H7 (cell line): ENCODE results near the gene ROGDI. TPM values are rescaled to one million over a fixed set of nuclear protein-coding genes. Genes with fewer than 3 reads are reported as not detected.
"Not testable (repeated sequence)": the region's sequence is repeated elsewhere in the genome, so short reads cannot be mapped to it uniquely, and the experiment has no call there.

Source experiments
- DNase-seq: peaks from one replicate; pipeline ENCODE4 v3.0.0; 2012
- H3K27me3 ChIP-seq: 2 replicates; pipeline ENCODE4 v1.6.0; 2011; ENCODE audit warnings: mild to moderate bottlenecking, low read length; ENCODE audit not compliant: control insufficient read depth, insufficient read depth
- H3K36me3 ChIP-seq: replicated peaks from 2 replicates; pipeline ENCODE4 v1.5.1; 2011; ENCODE audit warnings: low read length; ENCODE audit not compliant: control insufficient read depth, insufficient read depth
- H3K4me3 ChIP-seq: 2 replicates; pipeline ENCODE4 v1.5.1; 2011; ENCODE audit warnings: low read depth, mild to moderate bottlenecking, control low read depth, low read length, moderate library complexity; ENCODE audit not compliant: insufficient read depth
- total RNA-seq: library from RNA; depleted of rRNA; stranded (reverse); fragments of >200 nt; shearing (Covaris generic); gene quantifications from 2 replicates; pipeline ENCODE4 v1.2.3, GENCODE V29; 2014

ROGDI gene
- total RNA-seq, 1 experiment from 2014 or later: 37.0 TPM

DNA sequence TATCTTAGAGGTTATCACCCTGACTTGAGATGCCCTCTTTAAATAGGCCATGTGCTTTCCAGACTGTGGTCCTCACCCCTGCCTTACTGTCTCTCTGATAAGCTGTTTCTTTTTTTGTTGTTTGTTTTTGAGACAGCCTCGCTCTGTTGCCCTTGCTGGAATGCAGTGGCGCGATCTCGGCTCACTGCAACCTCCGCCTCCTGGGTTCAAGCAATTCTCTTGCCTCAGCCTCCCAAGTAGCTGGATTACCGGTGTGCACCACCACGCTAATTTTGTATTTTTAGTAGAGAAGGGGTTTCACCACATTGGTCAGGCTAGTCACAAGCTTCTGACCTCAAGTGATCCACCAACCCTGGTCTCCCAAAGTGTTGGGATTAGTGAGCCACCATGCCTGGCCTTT lies 13.5 kb downstream of the ROGDI start:
- no peak for DNase-seq
- H3K36me3 ChIP-seq: no peaks in the 10 kb centered on the region
- no peaks in the 10 kb centered on the region for H3K27me3 ChIP-seq
- no peak overlapping the region for H3K4me3 ChIP-seq

DNA sequence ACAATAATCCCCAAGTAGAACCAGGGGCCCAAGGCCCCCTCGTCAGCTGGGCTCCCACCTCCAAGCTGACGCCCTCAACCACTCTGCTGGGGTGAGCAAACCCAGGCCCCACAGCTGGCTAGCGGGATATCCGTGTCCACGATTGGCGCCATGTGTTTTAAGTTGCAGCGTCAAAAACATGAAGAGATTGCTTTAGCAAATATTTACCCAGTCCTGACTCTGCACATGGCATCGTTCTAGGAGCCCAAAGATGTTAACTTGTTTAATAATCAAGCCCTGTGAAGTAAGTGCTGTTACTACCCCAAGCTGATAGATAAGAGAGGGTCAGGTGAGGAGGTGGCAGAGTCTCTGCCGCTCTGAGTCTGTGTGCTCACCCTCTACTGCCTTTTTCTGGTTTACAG lies 13.9 kb downstream of the ROGDI start:
- H3K4me3 ChIP-seq: no peak overlapping the region
- no peaks in the 10 kb centered on the region for H3K36me3 ChIP-seq
- no peak for DNase-seq
- no peaks in the 10 kb centered on the region for H3K27me3 ChIP-seq

DNA sequence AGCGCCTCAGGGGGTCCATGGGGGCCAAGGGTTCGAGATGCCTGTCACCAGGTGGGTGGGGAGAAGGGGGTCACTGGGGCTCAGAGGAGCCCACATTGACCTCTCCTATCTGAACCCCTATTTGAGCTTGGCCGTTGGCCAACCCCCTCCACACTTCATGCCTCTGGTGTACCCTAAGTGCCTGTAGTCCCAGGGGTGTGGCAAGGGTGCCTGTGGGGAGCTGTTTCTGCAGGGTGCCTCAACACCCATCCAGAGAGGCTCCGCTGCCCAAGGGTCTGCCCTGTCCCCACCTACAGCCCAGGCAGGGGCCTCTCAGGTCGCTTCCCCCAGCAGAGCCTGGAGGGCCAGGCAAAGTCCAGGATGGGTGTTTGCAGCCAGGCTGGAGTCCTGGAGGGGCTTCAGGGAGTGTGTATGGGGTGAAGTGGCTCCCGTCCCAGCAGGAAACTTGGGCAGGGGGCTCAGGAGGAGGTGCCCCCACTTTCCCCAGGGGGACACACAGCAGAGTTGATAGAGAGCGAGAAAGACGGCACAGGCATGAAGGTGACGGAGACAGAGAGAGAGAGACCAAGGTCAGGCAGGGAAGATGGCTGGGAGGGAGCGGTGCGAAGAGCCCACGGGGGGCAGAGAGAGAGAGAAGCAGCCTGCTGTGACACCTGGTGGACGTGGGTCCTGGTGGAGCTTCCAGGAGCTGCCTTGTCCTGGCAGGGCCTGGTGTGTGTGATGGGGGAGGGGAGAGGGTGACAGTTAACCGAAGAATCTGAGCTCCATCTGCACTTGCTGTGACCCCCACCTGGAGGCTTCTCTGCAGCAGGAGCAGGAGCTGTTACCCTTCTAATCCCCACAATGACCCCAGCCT lies 14.6 kb downstream of the ROGDI start, which contains the start of gene SEPTIN12:
TSS of gene SEPTIN12 (minus strand) at position 719 of the 856 bp plus-strand sequence. CDS start at position 19, 700 bp downstream.
- Histone ChIP-seq H3K27me3 (no peaks in the 10 kb centered on the region), H3K4me3 (no peak within 1 kb of the TSS), H3K36me3 (no peaks in the 10 kb centered on the region)
- no peak for DNase-seq

DNA sequence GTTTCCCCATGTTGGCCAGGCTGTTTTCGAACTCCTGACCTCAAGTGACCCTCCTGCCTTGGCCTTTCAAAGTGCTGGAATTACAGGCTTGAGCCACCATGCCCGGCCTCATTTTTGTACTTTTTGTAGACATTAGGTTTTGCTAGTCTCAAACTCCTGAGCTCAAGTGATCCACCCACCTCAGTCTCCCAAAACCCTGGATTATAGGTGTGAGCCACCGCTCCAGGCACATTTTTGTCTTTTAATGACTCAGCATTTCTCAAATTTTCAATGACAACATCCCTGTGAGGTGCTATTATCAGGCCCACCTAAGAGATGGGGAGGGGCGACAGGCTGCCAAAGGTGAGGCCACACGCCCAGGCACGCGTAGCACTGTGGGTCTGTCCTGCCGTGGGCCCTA lies 15.4 kb downstream of the ROGDI start:
- DNase-seq: no peak

DNA sequence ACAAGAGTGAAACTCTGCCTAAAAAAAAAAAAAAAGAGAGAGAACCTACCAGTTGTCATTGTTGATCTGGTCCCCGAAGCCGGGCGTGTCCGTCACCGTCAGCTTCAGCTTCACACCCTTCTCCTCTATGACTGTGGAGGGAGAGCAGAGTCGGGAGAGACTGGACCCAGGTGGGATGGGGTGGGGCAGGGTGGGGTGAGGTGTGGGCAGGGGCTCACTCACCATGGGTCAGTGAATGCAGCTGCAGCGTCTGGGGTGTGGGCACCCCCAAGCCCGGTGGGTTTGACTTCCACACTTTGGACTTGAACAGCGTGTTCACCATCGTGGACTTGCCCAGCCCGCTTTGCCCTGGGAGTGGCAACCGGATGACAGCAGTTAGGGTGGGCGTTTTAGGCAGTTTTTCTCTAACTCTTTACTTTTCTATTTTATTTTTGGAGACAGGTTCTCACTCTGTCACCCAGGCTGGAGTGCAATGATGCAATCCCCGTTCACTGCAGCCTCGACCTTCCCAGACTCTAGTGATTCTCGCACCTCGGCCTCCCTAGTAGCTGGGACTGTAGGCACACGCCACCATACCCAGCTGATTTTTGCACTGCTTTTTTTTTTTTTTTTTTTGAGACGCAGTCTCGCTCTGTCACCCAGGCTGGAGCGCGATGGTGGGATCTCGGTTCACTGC lies 16.5 kb downstream of the ROGDI start:
- Histone ChIP-seq H3K4me3 (no peak overlapping the region), H3K27me3 (no peaks in the 10 kb centered on the region), H3K36me3 (no peaks in the 10 kb centered on the region)
- DNase-seq: no peak

More for the DNA sequence above, 15.4 kb downstream of the ROGDI start:
- Histone ChIP-seq H3K4me3 (no peak overlapping the region), H3K36me3 (no peaks in the 10 kb centered on the region), H3K27me3 (no peaks in the 10 kb centered on the region)

DNA sequence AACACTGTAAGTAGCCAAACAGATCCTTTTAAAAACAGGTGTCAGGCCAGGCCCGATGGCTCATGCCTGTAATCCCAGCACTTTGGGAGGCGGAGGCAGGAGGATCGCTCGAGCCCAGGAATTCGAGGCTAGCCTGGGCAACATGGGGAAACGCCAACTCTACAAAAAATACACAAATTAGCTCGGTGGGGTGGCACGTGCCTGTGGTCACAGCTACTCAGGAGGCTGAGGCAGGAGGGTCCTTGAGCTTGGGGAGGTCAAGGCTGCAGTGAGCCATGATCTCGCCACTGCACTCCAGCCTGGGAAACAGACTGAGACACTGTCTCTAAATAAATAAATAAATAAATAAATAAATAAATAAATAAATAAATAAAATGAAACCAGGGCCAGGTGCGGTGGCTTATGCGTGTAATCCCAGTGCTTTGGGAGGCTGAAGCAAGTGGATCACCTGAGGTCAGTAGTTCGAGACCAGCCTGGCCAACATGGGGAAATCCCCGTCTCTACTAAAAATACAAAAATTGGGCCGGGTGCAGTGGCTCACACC lies 17.9 kb downstream of the ROGDI start:
- H3K4me3 ChIP-seq, H3K27me3 ChIP-seq, H3K36me3 ChIP-seq, DNase-seq: not testable (repeated sequence)

DNA sequence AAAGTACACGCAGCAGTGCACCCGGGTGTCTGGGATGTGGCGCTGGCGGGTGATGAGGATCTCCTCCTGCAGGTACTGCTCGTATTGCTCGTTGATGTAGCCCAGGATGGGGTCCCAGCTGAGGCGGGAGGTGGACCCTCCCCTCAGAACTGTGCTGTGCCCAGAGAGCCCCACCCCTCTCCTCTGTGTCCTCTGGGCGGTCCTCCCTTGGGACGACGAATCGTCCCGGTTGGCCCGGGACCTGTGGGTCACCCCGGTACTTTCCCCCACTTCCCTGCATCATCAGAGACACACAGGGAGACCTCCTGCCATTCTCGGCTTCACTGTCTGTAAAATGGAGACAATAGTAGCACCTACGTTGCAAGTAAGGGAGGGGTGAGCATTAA lies 18.5 kb downstream of the ROGDI start:
- no peaks in the 10 kb centered on the region for H3K27me3 ChIP-seq
- no peaks in the 10 kb centered on the region for H3K36me3 ChIP-seq
- no peak for DNase-seq
- H3K4me3 ChIP-seq: no peak overlapping the region

DNA sequence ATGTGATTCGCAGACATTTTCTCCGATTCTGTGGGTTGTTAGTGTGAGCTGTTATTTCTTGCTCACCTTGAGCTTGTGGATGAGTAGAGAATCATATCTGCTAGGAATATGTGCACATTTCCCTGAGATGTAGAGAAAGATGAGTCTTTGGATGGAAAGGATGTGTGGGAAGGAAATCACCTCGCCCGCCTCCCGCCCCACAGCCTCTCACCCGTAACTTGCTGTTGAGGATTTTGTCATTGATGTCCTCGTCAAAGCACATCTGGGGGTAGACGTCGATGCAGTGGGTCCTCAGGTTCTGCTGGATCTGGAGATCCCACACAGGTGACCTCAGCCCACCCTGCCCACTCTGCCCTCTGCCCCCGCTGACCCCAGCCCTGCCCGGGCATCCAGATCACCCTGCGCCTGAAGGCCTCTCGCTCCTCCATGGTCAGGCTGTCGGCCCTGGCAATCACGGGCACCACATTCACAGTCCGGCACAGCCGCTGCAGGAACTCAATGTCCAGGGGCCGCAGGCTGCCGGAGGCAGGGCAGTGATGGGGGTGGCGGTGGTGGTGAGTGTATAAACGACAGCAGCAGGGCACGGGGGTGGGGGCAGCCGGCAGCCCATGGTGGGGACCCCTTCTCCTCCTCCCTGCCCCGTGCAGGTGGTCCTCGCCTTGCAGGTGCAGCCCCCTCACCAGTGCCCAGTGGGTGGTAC lies 19.0 kb downstream of the ROGDI start:
- DNase-seq: no peak
- Histone ChIP-seq H3K4me3 (no peak overlapping the region), H3K27me3 (no peaks in the 10 kb centered on the region), H3K36me3 (no peaks in the 10 kb centered on the region)

DNA sequence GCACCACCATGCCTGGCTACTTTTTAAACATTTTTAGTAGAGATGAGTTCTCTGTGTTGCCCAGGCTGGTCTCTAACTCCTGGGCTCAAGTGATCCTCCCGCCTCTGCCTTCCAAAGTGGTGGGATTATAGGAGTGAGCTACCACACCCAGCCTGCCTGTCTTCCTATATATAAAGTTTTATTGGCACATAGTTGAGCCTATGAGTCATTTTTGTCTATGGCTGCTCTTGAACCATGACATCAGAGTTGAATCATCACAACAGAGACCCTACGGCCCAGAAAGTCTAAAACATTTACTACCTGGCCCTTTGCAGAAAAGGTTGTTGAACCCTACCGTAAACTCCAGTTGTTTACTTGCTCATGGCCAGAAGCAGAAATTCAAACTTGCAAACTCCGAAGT lies 22.2 kb downstream of the ROGDI start:
- Histone ChIP-seq H3K4me3 (no peak overlapping the region), H3K36me3 (no peaks in the 10 kb centered on the region), H3K27me3 (no peaks in the 10 kb centered on the region)
- DNase-seq: no peak

DNA sequence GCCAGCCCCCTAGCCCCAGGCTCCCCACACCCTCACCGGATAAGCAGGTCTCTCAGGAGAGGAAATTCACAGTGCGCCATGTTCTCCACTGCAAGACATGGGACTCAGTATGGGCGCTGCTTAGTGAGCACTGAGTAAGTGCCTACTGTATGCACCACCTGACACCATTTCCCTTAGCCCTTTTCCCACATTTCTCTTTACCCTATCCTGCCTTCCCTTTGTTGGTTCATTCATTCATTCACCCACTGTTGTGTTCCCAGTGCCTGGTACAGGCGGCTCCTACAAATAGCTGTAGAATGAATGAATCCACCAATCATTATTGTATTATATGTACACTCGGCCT lies 24.4 kb downstream of the ROGDI start:
- DNase-seq: no peak
- H3K27me3 ChIP-seq: no peaks in the 10 kb centered on the region
- H3K36me3 ChIP-seq: no peaks in the 10 kb centered on the region
- no peak overlapping the region for H3K4me3 ChIP-seq

DNA sequence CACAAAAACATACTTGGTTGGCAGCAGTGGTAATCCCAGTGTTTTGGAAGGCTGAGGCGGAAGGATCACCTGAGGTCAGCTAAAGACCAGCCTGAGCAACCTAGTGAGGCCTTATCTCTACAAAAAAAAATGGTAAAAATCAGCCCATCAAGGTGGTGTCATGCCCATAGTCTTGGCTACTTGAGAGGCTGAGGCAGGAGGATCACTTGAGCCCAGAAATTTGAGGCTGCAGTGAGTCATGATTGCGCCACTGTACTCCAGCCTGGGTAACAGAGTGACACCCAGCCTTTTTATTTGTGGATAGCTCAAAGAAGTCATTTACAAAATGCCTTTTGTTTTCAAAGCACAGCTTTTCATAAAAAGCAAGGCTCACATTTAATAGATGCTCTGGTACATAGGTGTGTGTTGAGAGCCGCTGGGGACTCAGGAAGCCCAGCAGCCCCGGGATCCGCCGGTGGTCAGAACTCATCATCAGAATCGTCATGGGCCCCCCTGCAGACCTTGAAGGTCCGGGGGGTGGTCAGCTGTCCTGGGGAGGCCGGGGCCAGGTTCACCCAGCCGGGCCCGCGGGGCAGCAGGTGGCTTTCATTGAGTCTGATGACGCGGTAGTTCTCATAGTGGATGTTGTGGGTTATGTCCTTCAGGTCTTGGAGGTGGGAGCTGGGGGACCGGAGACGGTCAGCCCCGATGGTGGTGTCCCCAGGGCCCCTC lies 24.9 kb downstream of the ROGDI start:
- no peak for DNase-seq
- H3K27me3 ChIP-seq: no peaks in the 10 kb centered on the region
- no peaks in the 10 kb centered on the region for H3K36me3 ChIP-seq
- no peak overlapping the region for H3K4me3 ChIP-seq

DNA sequence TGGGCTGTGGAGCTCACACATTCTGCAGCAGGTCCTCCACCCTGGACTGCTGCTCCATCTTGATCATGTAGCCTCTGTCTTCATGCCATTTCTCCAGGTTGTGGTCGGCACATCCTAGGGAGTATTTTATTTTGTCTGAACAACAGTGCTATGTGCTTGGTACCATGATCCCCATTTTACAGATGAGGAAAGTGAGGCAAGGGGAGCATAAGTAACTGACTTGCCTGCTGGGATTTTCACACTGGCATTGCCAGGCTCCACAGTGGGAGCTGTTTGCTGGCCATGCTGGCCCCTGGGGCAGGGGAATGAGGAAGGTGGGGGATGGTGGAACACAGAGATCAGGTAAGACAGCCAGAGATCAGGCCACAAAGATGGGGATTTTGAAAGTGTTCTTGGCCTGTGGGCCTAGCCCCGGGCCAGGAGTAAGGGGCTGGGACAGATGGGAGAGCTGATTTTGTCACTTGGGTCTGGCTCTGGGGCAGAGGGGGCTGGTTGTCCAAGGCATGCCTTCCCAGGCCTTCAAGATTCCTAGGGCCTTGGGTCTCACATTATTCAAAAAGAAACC lies 26.2 kb downstream of the ROGDI start:
- Histone ChIP-seq H3K36me3 (no peaks in the 10 kb centered on the region), H3K4me3 (no peak overlapping the region), H3K27me3 (no peaks in the 10 kb centered on the region)
- no peak for DNase-seq

DNA sequence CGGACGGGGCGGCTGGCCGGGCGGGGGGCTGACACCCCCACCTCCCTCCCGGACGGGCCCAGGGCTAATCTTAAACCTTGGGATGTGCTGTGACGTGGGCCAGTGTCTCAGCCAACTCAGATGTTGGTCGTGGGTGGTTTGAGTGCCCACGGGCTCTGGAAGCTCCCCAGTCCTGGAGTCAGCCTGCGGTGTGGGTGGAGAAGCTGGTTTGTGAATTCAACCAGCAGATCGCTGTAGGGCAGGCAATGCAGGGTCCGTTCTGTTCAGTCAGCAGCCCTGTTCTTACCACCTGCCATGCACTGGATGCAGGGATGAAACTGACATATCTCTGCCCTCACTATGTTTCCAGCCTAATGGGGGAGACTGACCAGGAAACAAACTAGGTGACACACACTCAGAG lies 27.4 kb downstream of the ROGDI start:
- DNase-seq: no peak
- H3K36me3 ChIP-seq: no peaks in the 10 kb centered on the region
- H3K4me3 ChIP-seq: no peak overlapping the region
- H3K27me3 ChIP-seq: no peaks in the 10 kb centered on the region

DNA sequence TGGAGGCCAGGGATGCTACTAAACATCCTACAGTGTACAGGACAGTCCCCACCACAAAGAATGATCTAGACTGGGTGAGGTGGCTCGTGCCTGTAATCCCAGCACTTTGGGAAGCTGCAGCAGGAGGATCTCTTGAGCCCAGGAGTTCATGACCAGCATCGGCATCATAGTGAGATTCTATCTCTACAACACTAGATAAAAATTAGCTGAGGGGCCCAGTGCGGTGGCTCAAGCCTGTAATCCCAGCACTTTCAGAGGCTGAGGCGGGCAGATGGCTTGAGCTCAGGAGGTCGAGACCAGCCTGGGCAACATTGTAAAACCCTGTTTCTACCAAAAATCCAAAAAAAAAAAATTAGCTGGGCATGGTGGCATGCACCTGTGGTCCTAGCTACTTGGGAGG lies 30.1 kb downstream of the ROGDI start:
- no peaks in the 10 kb centered on the region for H3K27me3 ChIP-seq
- DNase-seq: no peak
- no peaks in the 10 kb centered on the region for H3K36me3 ChIP-seq
- H3K4me3 ChIP-seq: no peak overlapping the region
